Spleen (tissue), 7 donors: Measurements from ENCODE around the gene TM7SF3.

Experiments used
- CTCF ChIP-seq, 11 experiments: fragments of 200-600 bp in 7 of 11; fragments of 450-650 bp in 4 of 11; sonication (generic) in 4 of 11; IDR thresholded peaks in 8 of 11; conservative IDR thresholded peaks in 3 of 11; 1 replicate in 7 of 11; 2 replicates in 4 of 11; pipeline versions ENCODE4 v1.4.0 to v1.8.0; 2016 to 2021; ENCODE audit warnings: antibody characterized with exemption in 11 of 11, inconsistent platforms in 4 of 11, mild to moderate bottlenecking in 1 of 11
- POLR2A ChIP-seq, 3 donors: fragments of 450-650 bp; IDR thresholded peaks; one replicate each; pipeline ENCODE4 v1.5.1; 2017; ENCODE audit warnings: antibody characterized with exemption in 3 of 3, mild to moderate bottlenecking in 1 of 3
- donor health status: DM: no; HTN: no; CAD: no; lungs with moderate emphysema.
- donor health status: DM: no; HTN: no; CAD: no.
- donor health status: DM: no; HTN: no; CAD: no.

- no peak for TF ChIP-seq POLR2A (IDR thresholded peaks at IDR 0.05)
- TF ChIP-seq CTCF (IDR thresholded peaks at IDR 0.05 in 8 of 11, conservative IDR thresholded peaks at IDR 0.05 in 3 of 11): no peak
Measured at GRCh38 chr12:27061317-27061716, 47.1 kb upstream of the TM7SF3 start.
